Loucy (cell line): ENCODE measurements around the gene RPS6KA2.

ENCODE experiments used
- H2AFZ ChIP-seq: fragments of 200-600 bp; sonication (generic); 2 replicates; pipeline ENCODE4 v1.6.0; 2016; ENCODE audit warnings: antibody characterized with exemption, mild to moderate bottlenecking, low read length, moderate library complexity
- H3F3A ChIP-seq: fragments of 200-600 bp; 2 replicates; pipeline ENCODE4 v1.6.0; 2016; ENCODE audit warnings: antibody characterized with exemption, low read depth, mild to moderate bottlenecking
- H3K27me3 ChIP-seq: fragments of 200-600 bp; sonication (generic); 2 replicates; pipeline ENCODE4 v1.6.1; 2014; ENCODE audit warnings: low read length, mild to moderate bottlenecking; ENCODE audit not compliant: insufficient read depth, poor library complexity, severe bottlenecking
- H3K36me3 ChIP-seq: fragments of 200-600 bp; sonication (generic); 2 replicates; pipeline ENCODE4 v1.6.1; 2016; ENCODE audit warnings: low read length; ENCODE audit not compliant: insufficient read depth
- H3K4me1 ChIP-seq: fragments of 200-600 bp; sonication (generic); 2 replicates; pipeline ENCODE4 v1.5.1; 2014; ENCODE audit warnings: low read length, mild to moderate bottlenecking; ENCODE audit not compliant: insufficient read depth, poor library complexity, severe bottlenecking
- H3K4me2 ChIP-seq: fragments of 200-600 bp; sonication (generic); 2 replicates; pipeline ENCODE4 v1.6.0; 2014; ENCODE audit warnings: antibody characterized with exemption, low read length, low read depth, mild to moderate bottlenecking; ENCODE audit not compliant: poor library complexity, severe bottlenecking
- H3K4me3 ChIP-seq: fragments of 200-600 bp; sonication (generic); 2 replicates; pipeline ENCODE4 v1.5.1; 2014; ENCODE audit warnings: low read length, mild to moderate bottlenecking, mixed read lengths; ENCODE audit not compliant: poor library complexity, severe bottlenecking
- H3K79me2 ChIP-seq: fragments of 200-600 bp; sonication (generic); 2 replicates; pipeline ENCODE4 v1.6.1; 2014; ENCODE audit warnings: low read length; ENCODE audit not compliant: insufficient read depth
- H3K9ac ChIP-seq: fragments of 200-600 bp; sonication (generic); 2 replicates; pipeline ENCODE4 v1.6.0; 2014; ENCODE audit warnings: mild to moderate bottlenecking, low read depth, low read length, moderate library complexity; ENCODE audit not compliant: poor library complexity, severe bottlenecking
- H3K9me2 ChIP-seq: fragments of 200-600 bp; sonication (generic); replicated peaks from 2 replicates; pipeline ENCODE4 v1.6.1; 2016; ENCODE audit warnings: low read depth, low read length, mixed read lengths
- H3K9me3 ChIP-seq: fragments of 200-600 bp; sonication (generic); 2 replicates; pipeline ENCODE4 v1.6.1; 2014; ENCODE audit warnings: mild to moderate bottlenecking, antibody characterized with exemption, low read length, low read depth; ENCODE audit not compliant: insufficient read depth
- H4K20me1 ChIP-seq: fragments of 200-600 bp; sonication (generic); 2 replicates; pipeline ENCODE4 v1.6.0; 2014; ENCODE audit warnings: antibody characterized with exemption, low read length, mild to moderate bottlenecking; ENCODE audit not compliant: insufficient read depth, poor library complexity, severe bottlenecking
- CTCF ChIP-seq: fragments of 200-600 bp; sonication (generic); conservative IDR thresholded peaks from 2 replicates; pipeline ENCODE4 v1.5.1; 2014; ENCODE audit warnings: mild to moderate bottlenecking, antibody characterized with exemption, low read length
- EZH2phosphoT487 ChIP-seq: fragments of 200-600 bp; IDR thresholded peaks from 2 replicates; pipeline ENCODE4 v1.6.1; 2018; ENCODE audit warnings: antibody characterized with exemption, mild to moderate bottlenecking, moderate library complexity, borderline replicate concordance

Gene RPS6KA2

GRCh38 chr6:166586424-166587156 lies 40.5 kb downstream of the RPS6KA2 start, which contains the start of gene RAMACL:
TSS of gene RAMACL (minus strand) at chr6:166586678. CDS start at chr6:166586477, 201 bp downstream.
- Histone ChIP-seq H3K4me2 (no peak within 1 kb of the TSS), H3K9me3 (no peaks in the 10 kb centered on the region), H3K27me3 (no peaks in the 10 kb centered on the region), H3K9ac (no peak within 1 kb of the TSS), H3K9me2 (no peaks in the 10 kb centered on the region), H3K36me3 (no peaks in the 10 kb centered on the region), H3K4me1 (peaks cover 48% of the 10 kb centered on the region), H3K4me3 (no peak within 1 kb of the TSS), H2AFZ (peak within 1 kb of the TSS; percentile 52), H3K79me2 (no peaks in the 10 kb centered on the region), H4K20me1 (no peaks in the 10 kb centered on the region), H3F3A (no peaks in the 10 kb centered on the region)
- TF ChIP-seq CTCF = no peak
- no peak for TF ChIP-seq EZH2phosphoT487

- no peak overlapping the region for H3K4me3 ChIP-seq
- H3K9me3 ChIP-seq = no peaks in the 10 kb centered on the region
- H3K27me3 ChIP-seq = no peaks in the 10 kb centered on the region
- no peaks in the 10 kb centered on the region for H3K36me3 ChIP-seq
- TF ChIP-seq CTCF (no peak), EZH2phosphoT487 (no peak)
- H4K20me1 ChIP-seq = no peaks in the 10 kb centered on the region
- no peaks in the 10 kb centered on the region for H3K9me2 ChIP-seq
- H2AFZ ChIP-seq = no peak overlapping the region
- no peaks in the 10 kb centered on the region for H3K79me2 ChIP-seq
- peaks cover 44% of the 10 kb centered on the region for H3K4me1 ChIP-seq
- H3K4me2 ChIP-seq = no peak overlapping the region
- no peak overlapping the region for H3K9ac ChIP-seq
- H3F3A ChIP-seq = no peaks in the 10 kb centered on the region
These were observed 42.1 kb downstream of the RPS6KA2 start for GRCh38 chr6:166584853-166585429.

- Histone ChIP-seq H3K27me3 (no peaks in the 10 kb centered on the region), H3K4me3 (no peak overlapping the region), H3K4me1 (peaks cover 36% of the 10 kb centered on the region), H3K79me2 (no peaks in the 10 kb centered on the region), H3F3A (no peaks in the 10 kb centered on the region), H3K9me2 (no peaks in the 10 kb centered on the region), H4K20me1 (no peaks in the 10 kb centered on the region), H2AFZ (no peak overlapping the region), H3K9ac (no peak overlapping the region), H3K9me3 (no peaks in the 10 kb centered on the region), H3K36me3 (no peaks in the 10 kb centered on the region), H3K4me2 (no peak overlapping the region)
- TF ChIP-seq CTCF (no peak), EZH2phosphoT487 (no peak)
These were observed 42.9 kb downstream of the RPS6KA2 start for GRCh38 chr6:166584155-166584554.
